Stimulated activated CD4-positive, alpha-beta T cell treated with anti-CD3 and anti-CD28 coated beads, Interleukin-2, amount 100 ng/mL, for 48 hours (primary cell): ENCODE measurements around the gene HM13.
"Not testable (repeated sequence)": the region's sequence is repeated elsewhere in the genome, so short reads cannot be mapped to it uniquely, and the experiment has no call there.

Source experiments
- DNase-seq, 2 donors: peaks; one replicate each; pipeline ENCODE4 v3.0.0-alpha.2; 2020

HM13 gene

GRCh38 chr20:31612271-31612640 lies 98.0 kb downstream of the HM13 start:
- DNase-seq, result not testable (repeated sequence)

- no peak for DNase-seq
Measured at GRCh38 chr20:31615416-31615815, 101.2 kb downstream of the HM13 start.

GRCh38 chr20:31617432-31618104 lies 103.3 kb downstream of the HM13 start:
- no peak for DNase-seq
